ENCODE measurements around the gene SEC16A. TPM values are rescaled to one million over a fixed set of nuclear protein-coding genes. Genes with fewer than 3 reads are reported as not detected.
"Not testable (repeated sequence)": the region's sequence is repeated elsewhere in the genome, so short reads cannot be mapped to it uniquely, and the experiment has no call there.

SEC16A gene
- total and polyA plus RNA-seq, 2 donors (not counting 3 experiments of a cell fraction or from before 2014, with no cell fraction given): 34.5 to 80.6 TPM

- POLR2A ChIA-PET; H3K27me3 ChIP-seq (ENCODE audit: control insufficient read depth in 2 of 2, insufficient read depth in 2 of 2, low read length in 2 of 2); H3K4me3 ChIP-seq (replicated peaks in 1 of 3; ENCODE audit: insufficient read depth in 1 of 3, low read depth in 1 of 3, low read length in 3 of 3); H4K20me1 ChIP-seq (replicated peaks; ENCODE audit: control insufficient read depth, extremely low read depth, insufficient read depth, low read length); DNase-seq (ENCODE audit: low read depth, low spot score); H2AFZ ChIP-seq (ENCODE audit: low read depth, low read length); H3K9me3 ChIP-seq (replicated peaks; ENCODE audit: control insufficient read depth, insufficient read depth, low read length); H3K9me1 ChIP-seq (replicated peaks; ENCODE audit: control insufficient read depth, extremely low read depth, insufficient read depth, low read length); CTCF ChIA-PET; intact Hi-C loops (cut with micrococcal nuclease); BruUV-seq (replicated peaks); H3K4me2 ChIP-seq (ENCODE audit: insufficient read depth, low read length); H3K9ac ChIP-seq (replicated peaks; ENCODE audit: extremely low read depth, insufficient read depth, low read length); dilution Hi-C loops (cut with MboI; ENCODE audit: extremely low pct_ligation_motif_present, low sequenced_read_pairs); FAIRE-seq; H3K27ac ChIP-seq (ENCODE audit: insufficient read depth, low read depth, low read length): not testable (repeated sequence)
- peaks cover 31% of the 10 kb centered on the region for H3K79me2 ChIP-seq (ENCODE audit: control insufficient read depth, insufficient read depth, low read length)
- peaks cover 0 to 19% of the 10 kb centered on the region in 2 experiments for H3K36me3 ChIP-seq (ENCODE audit: control insufficient read depth in 2 of 2, extremely low read depth in 1 of 2, insufficient read depth in 2 of 2, low read length in 2 of 2)
- peaks cover 20% of the 10 kb centered on the region for H3K4me1 ChIP-seq (ENCODE audit: control insufficient read depth, extremely low read depth, insufficient read depth, low read length)
These were observed 75.8 kb downstream of the SEC16A start for GRCh38 chr9:136407061-136407460.

GRCh38 chr9:136405904-136406303 lies 76.9 kb downstream of the SEC16A start:
- peaks cover 19% of the 10 kb centered on the region for H3K79me2 ChIP-seq (ENCODE audit: control insufficient read depth, insufficient read depth, low read length)
- H3K27me3 ChIP-seq (ENCODE audit: control insufficient read depth in 2 of 2, insufficient read depth in 2 of 2, low read length in 2 of 2); FAIRE-seq; BruUV-seq (replicated peaks); H3K4me2 ChIP-seq (ENCODE audit: insufficient read depth, low read length); H3K27ac ChIP-seq (ENCODE audit: insufficient read depth, low read depth, low read length); H3K9ac ChIP-seq (replicated peaks; ENCODE audit: extremely low read depth, insufficient read depth, low read length); DNase-seq (ENCODE audit: low read depth, low spot score); H3K9me3 ChIP-seq (replicated peaks; ENCODE audit: control insufficient read depth, insufficient read depth, low read length); dilution Hi-C loops (cut with MboI; ENCODE audit: extremely low pct_ligation_motif_present, low sequenced_read_pairs); H2AFZ ChIP-seq (ENCODE audit: low read depth, low read length); H3K4me3 ChIP-seq (replicated peaks in 1 of 3; ENCODE audit: insufficient read depth in 1 of 3, low read depth in 1 of 3, low read length in 3 of 3); H3K9me1 ChIP-seq (replicated peaks; ENCODE audit: control insufficient read depth, extremely low read depth, insufficient read depth, low read length); POLR2A ChIA-PET; intact Hi-C loops (cut with micrococcal nuclease); H3K4me1 ChIP-seq (ENCODE audit: control insufficient read depth, extremely low read depth, insufficient read depth, low read length); H4K20me1 ChIP-seq (replicated peaks; ENCODE audit: control insufficient read depth, extremely low read depth, insufficient read depth, low read length); CTCF ChIA-PET: not testable (repeated sequence)
- peaks cover 0 to 19% of the 10 kb centered on the region in 2 experiments for H3K36me3 ChIP-seq (ENCODE audit: control insufficient read depth in 2 of 2, extremely low read depth in 1 of 2, insufficient read depth in 2 of 2, low read length in 2 of 2)

- no peak for TF ChIP-seq MAX (IDR thresholded peaks at IDR 0.05; ENCODE audit: insufficient read depth, insufficient read length)
- TF ChIP-seq FOS (IDR thresholded peaks at IDR 0.05; ENCODE audit: borderline replicate concordance, insufficient read depth, low read length): no peak
- no peak for TF ChIP-seq EZH2 (IDR thresholded peaks at IDR 0.05; ENCODE audit: borderline replicate concordance, low read depth, low read length, severe bottlenecking)
- TF ChIP-seq JUN (IDR thresholded peaks at IDR 0.05; ENCODE audit: borderline replicate concordance, insufficient read depth, insufficient read length, low read depth): no peak
- no peak for TF ChIP-seq CTCF (IDR thresholded peaks at IDR 0.05; ENCODE audit: extremely low read depth in 1 of 2, insufficient read depth in 1 of 2, low read depth in 1 of 2, low read length in 2 of 2)
- TF ChIP-seq MYC (IDR thresholded peaks at IDR 0.05; ENCODE audit: low read depth, low read length): no peak
- no peak for TF ChIP-seq POLR2A (IDR thresholded peaks at IDR 0.05; ENCODE audit: low read depth, low read length)
- TF ChIP-seq GATA2 (IDR thresholded peaks at IDR 0.05; ENCODE audit: insufficient read depth, insufficient read length, low read depth, low read length): no peak
- no peak for TF ChIP-seq POLR2AphosphoS5 (IDR thresholded peaks at IDR 0.05; ENCODE audit: insufficient read depth, low read depth, low read length)
- no peaks in the 10 kb centered on the region for H3K9me1 ChIP-seq (replicated peaks; ENCODE audit: control insufficient read depth, extremely low read depth, insufficient read depth, low read length)
- FAIRE-seq: no peak
- H3K9me3 ChIP-seq (replicated peaks; ENCODE audit: control insufficient read depth, insufficient read depth, low read length): no peaks in the 10 kb centered on the region
- H2AFZ ChIP-seq (ENCODE audit: low read depth, low read length): no peak overlapping the region
- H3K4me1 ChIP-seq (ENCODE audit: control insufficient read depth, extremely low read depth, insufficient read depth, low read length): peaks cover 10% of the 10 kb centered on the region
- H3K79me2 ChIP-seq (ENCODE audit: control insufficient read depth, insufficient read depth, low read length): peaks cover 16% of the 10 kb centered on the region
- ChIA-PET CTCF (no interaction called here), POLR2A (no interaction called here)
- no peaks in the 10 kb centered on the region for H3K27me3 ChIP-seq (ENCODE audit: control insufficient read depth in 2 of 2, insufficient read depth in 2 of 2, low read length in 2 of 2)
- H3K36me3 ChIP-seq (ENCODE audit: control insufficient read depth in 2 of 2, extremely low read depth in 1 of 2, insufficient read depth in 2 of 2, low read length in 2 of 2): peaks cover 0 to 19% of the 10 kb centered on the region in 2 experiments
- no TSS peak for BruUV-seq (replicated peaks)
- no peak for DNase-seq (ENCODE audit: low read depth, low spot score)
- H3K9ac ChIP-seq (replicated peaks; ENCODE audit: extremely low read depth, insufficient read depth, low read length): no peak overlapping the region
- H3K4me3 ChIP-seq (replicated peaks in 1 of 3; ENCODE audit: insufficient read depth in 1 of 3, low read depth in 1 of 3, low read length in 3 of 3): no peak overlapping the region
- H3K4me2 ChIP-seq (ENCODE audit: insufficient read depth, low read length): no peak overlapping the region
- dilution Hi-C loops (cut with MboI; ENCODE audit: extremely low pct_ligation_motif_present, low sequenced_read_pairs): no loop called here
- H4K20me1 ChIP-seq (replicated peaks; ENCODE audit: control insufficient read depth, extremely low read depth, insufficient read depth, low read length): no peaks in the 10 kb centered on the region
- H3K27ac ChIP-seq (ENCODE audit: insufficient read depth, low read depth, low read length): no peak overlapping the region
- intact Hi-C loops (cut with micrococcal nuclease): no loop called here
These were observed 77.4 kb downstream of the SEC16A start for GRCh38 chr9:136405481-136405880.

Data from endothelial cell of umbilical vein (primary cell).